Iris pigment epithelial cell (primary cell): ENCODE measurements around the gene ATG13.

ENCODE experiments used
- DNase-seq: peaks from one replicate; pipeline ENCODE4 v3.0.0-alpha.2; 2011; ENCODE audit warnings: low read depth

Gene ATG13

GRCh38 chr11:46607516-46607915 lies 9.8 kb upstream of the ATG13 start:
- DNase-seq = peak; percentile 46

GRCh38 chr11:46609386-46609785 lies 8.0 kb upstream of the ATG13 start:
- DNase-seq = no peak

DNA sequence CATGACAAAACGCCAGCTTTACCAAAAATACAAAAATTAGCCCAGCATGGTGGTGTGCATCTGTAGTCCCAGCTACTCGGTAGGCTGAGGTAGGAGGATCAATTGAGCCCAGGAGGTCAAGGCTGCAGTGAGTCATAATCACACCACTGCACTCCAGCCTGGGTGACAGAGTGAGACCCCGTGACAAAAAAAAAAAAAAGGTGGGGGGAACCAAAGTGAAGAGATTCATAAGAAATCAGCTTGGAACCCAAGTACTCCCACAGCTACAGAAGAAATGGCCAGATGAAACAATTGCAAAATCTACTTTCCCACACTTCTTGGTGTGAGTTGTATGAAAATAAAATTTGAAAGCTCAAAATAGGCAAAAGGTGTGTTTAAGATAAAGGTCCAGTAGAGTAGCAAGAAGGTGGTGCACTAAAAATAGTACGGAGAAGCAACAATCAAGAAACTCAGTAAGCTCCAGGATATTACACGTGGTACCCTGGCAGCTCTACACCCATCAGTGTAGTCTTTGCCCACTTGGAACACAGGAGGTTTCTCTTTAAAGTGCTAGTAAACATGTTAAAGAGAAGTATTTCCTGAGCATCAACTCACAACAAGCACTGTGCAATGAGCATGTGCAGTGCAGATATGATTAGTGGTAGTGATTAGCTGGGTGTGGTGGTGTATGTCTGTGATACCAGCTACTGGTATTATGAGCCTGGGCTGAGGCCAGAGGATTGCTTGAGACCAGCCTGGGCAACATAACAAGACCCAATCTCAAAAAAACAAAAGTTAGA lies 5.6 kb upstream of the ATG13 start:
- no peak for DNase-seq

- no peak for DNase-seq
These were observed 5.0 kb upstream of the ATG13 start for GRCh38 chr11:46612326-46612725.

DNA sequence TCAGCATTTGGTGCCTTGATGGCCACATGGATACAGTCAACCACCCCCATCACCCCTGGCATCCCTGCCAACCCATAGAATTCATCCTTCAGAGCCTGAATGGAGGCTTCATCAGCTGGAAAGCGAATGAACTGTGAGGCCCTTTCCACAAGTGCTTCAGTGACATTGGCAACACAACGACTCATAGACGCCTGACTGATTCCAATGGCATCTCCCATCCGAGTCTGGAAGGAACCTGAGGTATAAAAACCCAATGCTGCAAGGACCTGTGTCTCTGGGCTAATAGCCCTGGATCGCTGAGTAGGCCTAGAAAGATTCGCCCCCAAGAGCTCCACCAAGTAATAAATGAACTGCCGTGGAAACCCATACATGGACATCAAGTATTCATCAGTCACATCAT lies 1.6 kb upstream of the ATG13 start:
- DNase-seq = peak; percentile 20

DNA sequence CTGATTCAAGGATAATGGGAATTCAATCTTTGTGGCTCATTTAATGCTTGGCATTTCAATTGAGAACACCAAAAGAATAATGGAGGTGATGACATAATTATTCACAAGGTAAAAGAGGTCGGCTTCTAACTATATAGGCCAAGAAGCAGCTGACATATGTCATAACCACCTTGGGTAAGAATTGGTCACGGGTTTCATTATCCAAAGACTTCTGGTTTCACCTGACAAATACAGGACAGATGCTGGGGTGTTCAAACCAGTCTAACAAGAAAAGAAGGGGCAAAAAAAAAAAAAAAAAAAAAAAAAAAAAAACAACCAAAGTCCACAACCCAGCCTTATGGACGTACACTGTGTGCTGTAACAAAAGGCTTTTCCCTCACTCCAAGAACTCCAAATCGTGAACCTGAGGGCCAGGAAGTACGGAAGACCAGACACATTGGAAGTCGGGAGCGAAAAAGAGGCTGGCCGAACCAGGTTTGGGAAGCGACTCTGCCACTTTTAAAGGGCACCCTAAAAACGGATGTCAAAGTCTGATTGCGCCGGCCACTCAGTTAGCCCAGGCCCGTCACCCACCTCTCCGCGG lies 711 bp upstream of the ATG13 start:
- DNase-seq = peak; percentile 28

DNA sequence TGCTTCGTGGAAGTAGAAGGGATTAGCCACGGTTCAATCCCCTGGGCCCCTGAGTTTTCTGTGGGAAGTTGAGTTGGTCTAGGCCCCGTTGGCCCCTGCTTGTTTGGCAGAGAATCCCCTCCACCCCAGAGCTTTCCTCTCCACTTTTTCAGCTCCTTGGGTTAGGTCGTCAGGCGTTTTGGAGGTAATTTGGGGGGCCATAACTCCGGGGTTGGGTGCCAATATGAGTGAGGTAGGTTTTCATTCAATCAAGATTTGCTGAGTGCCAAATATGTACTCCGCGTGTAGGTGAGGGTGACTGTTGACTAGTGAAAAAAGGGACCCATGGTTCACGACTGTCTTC lies 590 bp downstream of the ATG13 start:
- DNase-seq = no peak

DNA sequence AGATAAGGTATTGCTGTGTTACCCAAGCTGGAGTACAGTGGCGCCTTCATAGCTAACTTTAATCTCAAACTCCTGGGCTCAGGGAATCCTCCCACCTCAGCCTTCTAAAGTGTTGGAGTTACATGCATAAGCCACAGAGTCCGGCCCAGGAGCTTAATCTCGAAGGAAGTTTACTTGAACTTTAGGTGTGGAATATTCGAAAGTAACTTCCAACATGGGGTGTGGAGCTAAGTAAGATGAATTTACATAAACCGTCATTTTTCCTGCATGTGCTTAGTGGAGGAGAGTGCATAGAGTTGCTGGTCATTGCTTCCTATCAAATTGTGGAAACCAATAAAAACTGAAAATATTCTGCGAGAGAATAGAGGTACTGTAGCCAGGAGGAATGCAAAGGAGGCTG lies 1.5 kb downstream of the ATG13 start:
- DNase-seq = peak; percentile 16

- DNase-seq = no peak
These were observed 8.1 kb downstream of the ATG13 start for GRCh38 chr11:46625406-46625805.

GRCh38 chr11:46628961-46629360 lies 11.6 kb downstream of the ATG13 start:
- no peak for DNase-seq

DNA sequence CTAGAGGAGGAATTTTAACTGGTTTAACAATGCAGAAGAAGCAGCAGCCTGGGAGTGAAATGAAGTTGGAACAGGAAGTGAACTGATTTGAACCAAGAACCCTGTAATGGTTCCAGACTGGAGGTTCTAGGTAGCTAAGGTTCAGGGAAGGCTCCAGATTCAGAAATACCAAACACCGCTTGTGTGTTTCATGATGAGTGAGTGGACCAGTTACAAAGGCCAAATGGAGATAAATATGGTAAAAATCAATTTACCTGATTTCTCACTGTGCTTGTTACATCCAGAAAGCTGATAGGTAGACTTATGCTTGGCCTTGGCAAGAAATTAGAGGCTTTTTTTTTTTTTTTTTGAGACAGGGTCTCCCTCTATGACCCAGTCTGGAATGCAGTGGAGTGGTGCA lies 12.9 kb downstream of the ATG13 start:
- no peak for DNase-seq

GRCh38 chr11:46631676-46632075 lies 14.3 kb downstream of the ATG13 start:
- DNase-seq = no peak

DNA sequence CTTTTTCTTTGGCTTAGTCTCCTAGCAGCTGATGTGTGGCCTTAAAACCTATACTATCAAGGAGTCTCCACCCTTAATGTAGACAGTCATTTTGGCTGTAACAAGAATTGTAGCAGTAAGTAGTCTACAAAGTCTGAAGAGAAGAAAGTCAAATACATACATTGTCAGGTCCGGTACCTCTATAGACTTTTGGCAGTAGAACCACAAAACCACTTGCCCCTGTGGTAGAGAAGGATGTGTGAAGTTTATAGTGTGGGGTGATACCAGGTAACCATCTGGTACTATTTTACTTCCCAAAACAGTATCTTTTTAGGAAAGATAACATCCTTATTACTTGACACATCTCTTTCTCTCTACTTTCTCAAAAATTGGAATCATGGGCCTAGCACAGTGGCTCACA lies 15.1 kb downstream of the ATG13 start:
- DNase-seq = no peak

GRCh38 chr11:46633291-46634217 lies 16.2 kb downstream of the ATG13 start:
- DNase-seq = no peak

DNA sequence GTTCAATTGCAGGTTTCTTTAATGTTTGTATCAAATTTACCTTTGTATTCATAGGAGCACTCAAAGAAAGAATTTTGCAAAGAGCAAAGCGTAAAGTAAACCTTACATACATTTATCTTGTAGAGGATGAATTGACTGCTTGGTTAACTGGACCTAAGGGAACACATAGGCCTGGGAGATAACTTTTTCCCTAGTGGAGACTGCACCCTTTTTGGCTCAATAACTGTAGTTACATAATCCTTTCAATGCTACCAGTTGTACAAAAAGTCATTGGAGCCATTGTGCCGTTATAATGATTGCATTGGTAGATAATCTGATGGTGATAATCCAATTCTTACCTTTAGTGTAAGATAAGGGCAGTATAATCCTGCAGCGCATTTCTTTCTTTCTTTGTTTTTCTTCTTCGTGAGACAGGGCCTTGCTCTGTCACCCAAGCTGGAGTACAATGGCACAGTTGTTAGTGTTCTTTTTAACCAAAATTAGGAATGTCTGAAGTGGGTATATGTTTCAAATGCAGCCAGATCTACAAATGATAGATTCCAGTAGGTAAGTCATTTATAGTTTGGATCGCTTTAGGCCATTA lies 18.3 kb downstream of the ATG13 start:
- DNase-seq = no peak

DNA sequence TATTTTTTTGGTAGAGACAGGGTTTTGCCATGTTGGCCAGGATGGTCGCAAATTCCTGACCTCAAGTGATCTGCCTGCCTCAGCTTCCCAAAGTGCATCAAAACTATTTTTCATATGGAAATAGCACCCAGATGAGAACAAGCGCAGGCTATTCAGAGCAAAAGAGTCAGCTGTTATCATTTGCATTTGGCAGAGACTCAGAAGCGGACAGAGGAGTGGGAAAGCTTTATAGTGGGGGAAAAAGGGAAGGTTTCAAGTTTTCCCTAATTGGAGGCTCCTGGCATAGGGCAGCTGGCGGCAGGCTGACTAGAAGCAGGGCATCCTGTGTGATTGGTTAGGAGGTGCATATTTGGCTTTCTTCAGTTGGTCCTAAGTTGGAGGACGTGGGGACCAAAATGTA lies 20.2 kb downstream of the ATG13 start:
- DNase-seq = no peak

DNA sequence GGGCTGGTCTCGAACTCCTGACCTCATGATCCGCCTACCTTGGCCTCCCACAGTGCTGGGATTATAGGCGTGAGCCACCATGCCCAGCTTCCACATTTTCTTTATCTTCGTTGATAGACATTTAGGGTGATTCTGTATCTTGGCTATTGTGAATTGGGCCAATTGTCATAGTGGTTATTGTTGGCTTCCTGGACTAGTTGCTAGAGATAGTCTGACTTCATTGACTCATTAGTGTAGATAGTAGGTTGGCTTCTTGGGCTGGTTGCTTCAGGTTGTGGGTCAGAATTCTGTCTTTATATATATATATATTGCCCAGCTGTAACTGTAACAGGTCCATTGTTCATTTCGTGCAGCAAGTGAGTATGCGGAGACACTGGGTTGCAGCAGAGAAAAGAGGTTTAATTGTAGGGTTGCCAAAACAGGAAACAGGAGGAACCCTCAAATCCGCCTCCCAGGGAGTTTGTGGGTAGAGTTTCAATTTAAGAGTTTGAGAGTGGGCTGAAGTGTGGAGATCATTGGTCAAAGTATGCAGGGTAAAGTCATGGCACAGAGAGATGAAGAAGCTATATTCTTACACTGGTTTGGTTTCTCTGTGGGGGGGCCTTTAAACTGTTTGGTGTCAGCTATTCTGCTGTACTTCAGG lies 22.0 kb downstream of the ATG13 start:
- DNase-seq = peak; percentile 46

- DNase-seq = no peak
These were observed 22.9 kb downstream of the ATG13 start for GRCh38 chr11:46640036-46640788.

DNA sequence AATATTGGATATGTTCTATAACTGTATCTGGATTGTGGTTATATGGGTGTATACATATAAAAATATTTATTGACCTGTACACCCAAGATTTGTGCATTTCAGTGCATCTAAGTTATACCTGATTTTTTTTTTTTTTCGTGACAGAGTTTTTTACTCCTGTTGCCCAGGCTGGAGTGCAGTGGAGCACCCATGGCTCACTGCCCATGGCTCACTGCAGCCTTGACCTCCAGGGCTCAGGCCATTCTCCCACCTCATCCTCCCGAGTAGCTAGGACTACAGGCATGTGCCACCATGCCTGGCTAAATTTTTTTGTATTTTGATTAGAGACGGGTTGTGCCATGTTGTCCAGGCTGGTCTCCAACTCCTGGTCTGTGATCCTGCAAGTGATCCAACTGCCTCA lies 24.3 kb downstream of the ATG13 start:
- no peak for DNase-seq

DNA sequence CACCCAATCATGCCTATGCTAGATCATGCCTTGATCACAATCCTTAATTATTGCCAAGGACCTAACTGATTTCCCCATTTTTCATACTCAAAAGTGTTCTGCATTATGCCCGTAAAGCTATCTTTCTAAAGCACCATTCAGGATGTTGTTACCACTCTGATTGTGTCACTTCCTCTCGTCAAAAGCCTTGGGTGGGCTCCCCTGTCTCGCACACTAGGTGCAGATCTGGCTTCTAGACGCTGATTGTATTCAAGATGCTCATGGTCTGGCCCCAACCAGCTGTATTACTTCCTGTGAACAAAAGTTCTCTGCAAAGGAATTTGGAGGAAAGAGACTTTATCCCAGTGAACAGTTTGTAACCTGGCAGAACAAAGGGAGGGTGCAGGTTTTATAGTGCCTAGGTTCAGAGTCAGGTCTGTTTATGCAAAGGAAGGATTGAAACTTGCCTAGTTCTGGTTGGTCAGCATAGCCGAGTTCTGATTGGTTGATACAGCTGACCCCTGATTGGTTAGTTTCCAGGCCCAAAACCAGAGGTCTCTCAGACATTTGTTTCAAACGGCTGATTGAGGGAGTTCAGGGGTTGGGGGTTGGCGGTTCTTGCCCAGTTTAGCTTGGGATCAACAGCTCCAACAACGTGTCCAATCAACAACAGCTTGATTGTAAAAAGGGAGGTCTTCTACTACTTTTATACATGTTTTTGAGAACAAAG lies 25.4 kb downstream of the ATG13 start:
- DNase-seq = no peak

GRCh38 chr11:46643531-46643930 lies 26.2 kb downstream of the ATG13 start:
- no peak for DNase-seq
